Measurements from ENCODE around the gene ME2. TPM values are rescaled to one million over a fixed set of nuclear protein-coding genes. Genes with fewer than 3 reads are reported as not detected.

The ME2 gene
- total and polyA plus RNA-seq, 2 donors (not counting 3 experiments of a cell fraction or from before 2014, with no cell fraction given), result 28.6 to 42.4 TPM

- Histone ChIP-seq H3K9ac (replicated peaks; ENCODE audit: extremely low read depth, insufficient read depth, low read length) (no peak overlapping the region), H3K36me3 (ENCODE audit: control insufficient read depth in 2 of 2, extremely low read depth in 1 of 2, insufficient read depth in 2 of 2, low read length in 2 of 2) (no peaks in the 10 kb centered on the region), H4K20me1 (replicated peaks; ENCODE audit: control insufficient read depth, extremely low read depth, insufficient read depth, low read length) (no peaks in the 10 kb centered on the region), H3K4me1 (ENCODE audit: control insufficient read depth, extremely low read depth, insufficient read depth, low read length) (peaks cover 9% of the 10 kb centered on the region), H3K9me3 (replicated peaks; ENCODE audit: control insufficient read depth, insufficient read depth, low read length) (no peaks in the 10 kb centered on the region), H3K27me3 (ENCODE audit: control insufficient read depth in 2 of 2, insufficient read depth in 2 of 2, low read length in 2 of 2) (no peaks in the 10 kb centered on the region), H3K79me2 (ENCODE audit: control insufficient read depth, insufficient read depth, low read length) (peaks cover 30% of the 10 kb centered on the region), H3K27ac (ENCODE audit: insufficient read depth, low read depth, low read length) (no peak overlapping the region), H3K9me1 (replicated peaks; ENCODE audit: control insufficient read depth, extremely low read depth, insufficient read depth, low read length) (no peaks in the 10 kb centered on the region), H3K4me3 (replicated peaks in 1 of 3; ENCODE audit: insufficient read depth in 1 of 3, low read depth in 1 of 3, low read length in 3 of 3) (peak overlapping the region in 1 of 3 experiments; percentile 94), H3K4me2 (ENCODE audit: insufficient read depth, low read length) (peak overlapping the region; percentile 69), H2AFZ (ENCODE audit: low read depth, low read length) (no peak overlapping the region)
- dilution Hi-C loops (cut with MboI; ENCODE audit: extremely low pct_ligation_motif_present, low sequenced_read_pairs) (no loop called here), intact Hi-C loops (cut with micrococcal nuclease) (loop anchor here (1.0 kb wide), 1 partner anchor 41 kb away; no protein-coding TSS in a partner anchor)
- FAIRE-seq, result no peak
- POLR2A ChIA-PET, result interaction anchor here (1.3 kb wide), 1 partner anchor 7 kb away, joined by 3 read pairs; no protein-coding TSS in a partner anchor
- TF ChIP-seq GATA2 (IDR thresholded peaks at IDR 0.05; ENCODE audit: insufficient read depth, insufficient read length, low read depth, low read length) (no peak), POLR2A (IDR thresholded peaks at IDR 0.05; ENCODE audit: low read depth, low read length) (no peak), EZH2 (IDR thresholded peaks at IDR 0.05; ENCODE audit: borderline replicate concordance, low read depth, low read length, severe bottlenecking) (no peak), MYC (IDR thresholded peaks at IDR 0.05; ENCODE audit: low read depth, low read length) (no peak), MAX (IDR thresholded peaks at IDR 0.05; ENCODE audit: insufficient read depth, insufficient read length) (no peak), CTCF (IDR thresholded peaks at IDR 0.05; ENCODE audit: extremely low read depth in 1 of 2, insufficient read depth in 1 of 2, low read depth in 1 of 2, low read length in 2 of 2) (no peak), FOS (IDR thresholded peaks at IDR 0.05; ENCODE audit: borderline replicate concordance, insufficient read depth, low read length) (no peak), POLR2AphosphoS5 (IDR thresholded peaks at IDR 0.05; ENCODE audit: insufficient read depth, low read depth, low read length) (no peak), JUN (IDR thresholded peaks at IDR 0.05; ENCODE audit: borderline replicate concordance, insufficient read depth, insufficient read length, low read depth) (no peak)
- CTCF ChIA-PET, result interaction anchor here (1.2 to 1.9 kb wide), 4 partner anchors 8 to 58 kb away, joined by 3 to 13 read pairs (median 7); partner anchors contain the start of gene MRO
- no peak for DNase-seq (ENCODE audit: low read depth, low spot score)
- no TSS peak for BruUV-seq (replicated peaks)
These were observed 1.2 kb upstream of the ME2 start for GRCh38 chr18:50877545-50878265.

Measured in endothelial cell of umbilical vein (primary cell).